CD8-positive, alpha-beta memory T cell (primary cell): Measurements from ENCODE around the gene KRTAP10-7. TPM values are rescaled to one million over a fixed set of nuclear protein-coding genes. Genes with fewer than 3 reads are reported as not detected.
"Not testable (repeated sequence)": the region's sequence is repeated elsewhere in the genome, so short reads cannot be mapped to it uniquely, and the experiment has no call there.

ENCODE experiments used
- CTCF ChIA-PET: fragments of 350-600 bp; sonication (Branson Sonifier 250); formaldehyde crosslinking; loops from one replicate; lab custom pipeline; 2021; ENCODE audit warnings: antibody characterized with exemption; lab: Charles Lee
- POLR2A ChIA-PET: fragments of 350-600 bp; sonication (Branson Sonifier 250); formaldehyde crosslinking; loops from one replicate; lab custom pipeline; 2021; ENCODE audit warnings: antibody characterized with exemption; lab: Charles Lee
- DNase-seq, 5 donors: peaks; one replicate each; pipeline versions ENCODE4 v3.0.0 to v3.0.0-alpha.2; 2020 to 2022; ENCODE audit warnings: mixed read lengths in 1 of 5
- H3K27ac ChIP-seq: one replicate; pipeline ENCODE4 v1.7.0; 2013; ENCODE audit warnings: low read depth, mild to moderate bottlenecking, low read length, moderate library complexity
- H3K27me3 ChIP-seq: 2 replicates; pipeline ENCODE4 v1.7.0; 2013; ENCODE audit warnings: low read length, mild to moderate bottlenecking; ENCODE audit not compliant: insufficient read depth, poor library complexity, severe bottlenecking
- H3K36me3 ChIP-seq: 2 replicates; pipeline ENCODE4 v1.7.0; 2013; ENCODE audit warnings: mild to moderate bottlenecking, low read length, moderate library complexity; ENCODE audit not compliant: insufficient read depth
- H3K4me1 ChIP-seq: 2 replicates; pipeline ENCODE4 v1.7.0; 2013; ENCODE audit warnings: mild to moderate bottlenecking, low read length, moderate library complexity; ENCODE audit not compliant: insufficient read depth
- H3K4me3 ChIP-seq: 2 replicates; pipeline ENCODE4 v1.7.0; 2013; ENCODE audit warnings: mild to moderate bottlenecking, low read length
- H3K9me3 ChIP-seq: 2 replicates; pipeline ENCODE4 v1.7.0; 2013; ENCODE audit warnings: mild to moderate bottlenecking, low read length
- H3K27ac Mint-ChIP-seq, 8 donors: one replicate each; pipeline ENCODE4 v1.8.0; 2020 to 2021; ENCODE audit warnings: mixed read lengths in 8 of 8, mild to moderate bottlenecking in 6 of 8, inconsistent platforms in 3 of 8, moderate library complexity in 3 of 8
- H3K27me3 Mint-ChIP-seq, 2 donors: one replicate each; pipeline ENCODE4 v1.8.0; 2020 to 2021; ENCODE audit warnings: mixed read lengths in 2 of 2, mild to moderate bottlenecking in 1 of 2, moderate library complexity in 1 of 2
- H3K36me3 Mint-ChIP-seq, 3 donors: one replicate each; pipeline ENCODE4 v1.8.0; 2020 to 2021; ENCODE audit warnings: mixed read lengths in 3 of 3, inconsistent platforms in 1 of 3, mild to moderate bottlenecking in 1 of 3
- H3K4me1 Mint-ChIP-seq, 3 donors: one replicate each; pipeline ENCODE4 v1.8.0; 2020 to 2021; ENCODE audit warnings: mixed read lengths in 3 of 3, inconsistent platforms in 1 of 3, mild to moderate bottlenecking in 1 of 3
- H3K4me3 Mint-ChIP-seq, 7 donors: one replicate each; pipeline ENCODE4 v1.8.0; 2020 to 2021; ENCODE audit warnings: mixed read lengths in 7 of 7, mild to moderate bottlenecking in 6 of 7, moderate library complexity in 4 of 7, inconsistent platforms in 2 of 7
- H3K9me3 Mint-ChIP-seq, 5 donors: one replicate each; pipeline ENCODE4 v1.8.0; 2020 to 2022; ENCODE audit warnings: mixed read lengths in 5 of 5, mild to moderate bottlenecking in 3 of 5, moderate library complexity in 2 of 5, inconsistent platforms in 1 of 5
- polyA plus RNA-seq: library from polyadenylated mRNA; unstranded; fragments of 300-500 nt; fragmentation: Illumina TruSeq; gene quantifications from one replicate; pipeline ENCODE4 v1.2.3, GENCODE V29; 2021
- total RNA-seq, 2 experiments: library from RNA; stranded (reverse); gene quantifications; one replicate each; pipeline ENCODE4 v1.2.3, GENCODE V29; 2021

Gene KRTAP10-7
- total and polyA plus RNA-seq, 3 experiments from 2014 or later: not detected

DNA sequence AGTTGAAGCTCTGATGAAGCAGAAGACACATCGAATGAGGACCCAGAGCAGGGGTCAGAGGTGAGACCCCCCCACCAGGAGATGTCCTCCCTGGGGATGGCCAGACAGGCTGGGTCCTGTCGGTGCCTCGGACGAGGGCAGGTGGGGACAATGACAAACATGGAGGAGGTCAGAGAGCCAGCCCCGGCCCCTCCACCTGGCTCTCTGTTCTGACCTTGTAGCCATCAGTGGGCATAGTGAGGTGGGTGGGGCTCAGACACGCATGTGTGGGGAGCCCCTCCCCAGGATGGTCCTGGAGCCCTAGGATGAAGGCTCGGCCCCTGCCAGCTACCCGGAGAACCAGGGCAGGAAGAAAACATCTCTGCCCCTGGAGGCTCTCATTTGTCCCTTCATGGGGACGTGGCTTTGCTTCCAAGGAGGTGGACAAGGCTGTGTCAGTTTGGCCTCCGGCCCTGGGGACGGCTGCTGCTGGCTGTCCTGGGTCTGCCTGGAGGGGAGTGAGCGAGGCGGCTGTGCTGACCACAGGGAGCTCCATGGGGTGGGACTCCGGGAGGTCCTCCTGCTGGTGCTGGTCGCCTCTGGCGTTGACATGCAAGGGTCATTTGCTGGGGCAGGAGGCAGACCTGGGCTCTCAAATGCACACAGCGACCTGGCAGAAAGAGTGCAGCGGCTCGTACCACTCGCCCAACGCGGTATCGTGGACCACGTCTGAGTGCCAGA lies 10.7 kb upstream of the KRTAP10-7 start:
- no peak overlapping the region for H3K27ac ChIP-seq
- no peak for DNase-seq
- H3K4me3 Mint-ChIP-seq: no peak overlapping the region
- H3K4me1 ChIP-seq: no peaks in the 10 kb centered on the region
- H3K9me3 Mint-ChIP-seq: no peaks in the 10 kb centered on the region
- no peaks in the 10 kb centered on the region for H3K9me3 ChIP-seq
- ChIA-PET POLR2A (no interaction called here), CTCF (no interaction called here)
- H3K36me3 Mint-ChIP-seq: peaks cover 0 to 8% (median 0%) of the 10 kb centered on the region in 3 donors
- H3K4me1 Mint-ChIP-seq: peaks cover 0 to 8% (median 0%) of the 10 kb centered on the region in 3 donors
- H3K27ac Mint-ChIP-seq: no peak overlapping the region
- no peaks in the 10 kb centered on the region for H3K36me3 ChIP-seq
- H3K27me3 Mint-ChIP-seq: peaks cover 5 to 36% of the 10 kb centered on the region in 2 donors
- no peaks in the 10 kb centered on the region for H3K27me3 ChIP-seq
- no peak overlapping the region for H3K4me3 ChIP-seq

DNA sequence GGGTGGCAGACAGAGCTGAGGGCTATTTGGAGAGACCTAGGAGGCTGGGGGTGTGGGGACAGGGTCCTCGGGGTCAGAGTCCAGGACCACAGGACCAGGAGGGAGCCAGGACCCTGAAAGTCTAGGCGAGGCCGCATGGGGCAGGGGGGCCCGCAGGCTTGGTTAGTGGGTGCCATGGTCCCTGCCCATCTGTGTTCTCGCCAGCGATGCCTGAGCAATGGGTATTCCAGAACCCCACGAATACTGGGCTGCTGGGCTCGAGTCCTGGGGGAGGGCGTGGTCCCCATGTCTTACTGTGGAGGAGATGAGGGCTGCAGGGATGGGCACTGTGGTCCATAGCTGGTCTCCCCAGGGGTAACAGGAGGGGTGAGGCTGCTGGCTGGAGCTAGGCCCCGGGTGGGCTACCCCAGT lies 10.1 kb upstream of the KRTAP10-7 start:
- H3K27ac Mint-ChIP-seq: no peak overlapping the region
- Histone ChIP-seq H3K36me3 (no peaks in the 10 kb centered on the region), H3K27me3 (no peaks in the 10 kb centered on the region), H3K27ac (no peak overlapping the region), H3K4me1 (no peaks in the 10 kb centered on the region), H3K4me3 (no peak overlapping the region), H3K9me3 (no peaks in the 10 kb centered on the region)
- H3K27me3 Mint-ChIP-seq: peaks cover 1 to 32% of the 10 kb centered on the region in 2 donors
- ChIA-PET CTCF (no interaction called here), POLR2A (no interaction called here)
- no peak overlapping the region for H3K4me3 Mint-ChIP-seq
- peaks cover 0 to 7% (median 2%) of the 10 kb centered on the region in 3 donors for H3K36me3 Mint-ChIP-seq
- H3K9me3 Mint-ChIP-seq: no peaks in the 10 kb centered on the region
- no peak for DNase-seq
- H3K4me1 Mint-ChIP-seq: peaks cover 2 to 11% (median 3%) of the 10 kb centered on the region in 3 donors

- H3K9me3 ChIP-seq, DNase-seq, POLR2A ChIA-PET, H3K27me3 ChIP-seq, H3K27ac ChIP-seq, CTCF ChIA-PET, H3K4me3 ChIP-seq, H3K9me3 Mint-ChIP-seq, H3K4me3 Mint-ChIP-seq, H3K36me3 ChIP-seq, H3K4me1 ChIP-seq, H3K36me3 Mint-ChIP-seq: not testable (repeated sequence)
- Mint-ChIP-seq H3K27me3 (peaks cover 1 to 25% of the 10 kb centered on the region in 2 donors), H3K4me1 (peaks cover 2 to 12% (median 5%) of the 10 kb centered on the region in 3 donors), H3K27ac (peak overlapping the region in 1 of 8 donors; percentile 83)
Observed at GRCh38 chr21:44590897-44591800, 9.2 kb upstream of the KRTAP10-7 start.

DNA sequence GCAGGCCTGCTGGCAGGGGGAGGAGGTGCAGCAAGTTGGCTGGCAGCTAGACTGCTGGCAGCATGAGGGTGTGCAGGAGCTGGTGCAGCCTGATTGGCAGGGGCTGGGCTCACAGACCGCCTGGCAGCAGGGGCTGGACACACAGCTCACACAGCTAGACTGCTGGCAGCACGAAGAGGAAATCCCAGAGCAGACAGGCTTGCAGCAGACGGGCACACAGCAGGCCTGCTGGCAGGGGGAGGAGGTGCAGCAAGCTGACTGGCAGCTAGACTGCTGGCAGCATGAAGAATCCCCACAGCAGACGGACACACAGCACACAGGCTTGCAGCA lies 8.6 kb upstream of the KRTAP10-7 start:
- H3K27ac Mint-ChIP-seq, H3K27me3 ChIP-seq, DNase-seq, H3K4me3 ChIP-seq, CTCF ChIA-PET, H3K36me3 ChIP-seq, H3K9me3 ChIP-seq, H3K27ac ChIP-seq, H3K36me3 Mint-ChIP-seq, POLR2A ChIA-PET, H3K4me3 Mint-ChIP-seq, H3K4me1 ChIP-seq, H3K9me3 Mint-ChIP-seq: not testable (repeated sequence)
- Mint-ChIP-seq H3K27me3 (peaks cover 1 to 19% of the 10 kb centered on the region in 2 donors), H3K4me1 (peaks cover 2 to 12% (median 5%) of the 10 kb centered on the region in 3 donors)

DNA sequence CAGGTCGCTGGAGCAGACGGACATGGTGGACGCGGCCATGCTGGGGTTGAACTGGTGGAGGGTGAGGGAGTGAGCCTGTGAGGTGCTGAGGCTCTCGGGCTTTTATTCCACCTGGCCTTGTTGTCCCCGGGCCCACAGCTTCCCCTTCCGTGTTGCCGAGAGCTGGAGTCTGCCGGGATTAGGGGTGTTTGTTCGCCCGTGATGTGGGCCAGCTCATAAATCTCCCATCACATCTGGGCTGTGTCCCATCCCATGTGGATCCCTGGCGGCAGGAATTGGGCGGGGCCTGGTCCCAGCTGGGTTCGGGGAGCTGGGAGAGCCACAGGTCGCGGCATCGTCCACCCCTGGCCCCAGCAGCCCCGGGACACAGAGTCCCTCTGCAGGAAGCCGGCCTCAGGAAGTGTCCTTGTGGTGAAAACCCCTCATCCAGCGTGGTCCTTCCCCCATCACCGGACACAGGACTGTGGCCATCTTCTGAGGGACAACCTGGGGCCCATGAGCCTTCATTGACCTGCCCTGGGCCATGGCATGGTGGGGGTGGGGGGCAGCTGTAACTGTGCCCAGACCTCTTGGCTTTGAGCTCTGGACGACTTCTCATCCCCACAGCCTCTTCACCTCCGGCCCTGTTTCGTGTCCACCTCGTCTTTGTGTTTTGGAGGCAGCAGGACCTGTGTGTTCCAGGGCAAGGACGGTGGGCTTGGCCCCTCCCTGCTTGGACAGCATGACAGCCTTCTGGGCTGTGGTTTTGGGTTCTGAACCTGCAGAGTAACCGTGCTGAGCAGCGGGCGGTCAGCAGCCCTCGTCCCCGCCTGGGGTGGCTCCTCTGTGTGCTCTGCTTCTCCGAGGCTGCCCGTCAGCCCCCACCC lies 7.7 kb upstream of the KRTAP10-7 start, which contains the start of gene KRTAP10-6:
Gene KRTAP10-6 (minus strand): TSS at position 60 of the 866 bp plus-strand sequence. CDS start 21 bp downstream, at position 39.
- Histone ChIP-seq H3K4me3 (no peak within 1 kb of the TSS), H3K9me3 (no peaks in the 10 kb centered on the region), H3K36me3 (no peaks in the 10 kb centered on the region), H3K27me3 (no peaks in the 10 kb centered on the region), H3K4me1 (no peaks in the 10 kb centered on the region), H3K27ac (peak within 1 kb of the TSS; percentile 73)
- Mint-ChIP-seq H3K27ac (peak within 1 kb of the TSS in 1 of 8 donors; percentile 52), H3K4me3 (no peak within 1 kb of the TSS), H3K36me3 (peaks cover 0 to 2% (median 0%) of the 10 kb centered on the region in 3 donors), H3K9me3 (no peaks in the 10 kb centered on the region), H3K4me1 (peaks cover 2 to 12% (median 5%) of the 10 kb centered on the region in 3 donors), H3K27me3 (peaks cover 1 to 10% of the 10 kb centered on the region in 2 donors)
- POLR2A ChIA-PET: no interaction called here
- CTCF ChIA-PET: no interaction called here
- no peak for DNase-seq

- H3K27me3 Mint-ChIP-seq: peaks cover 4 to 9% of the 10 kb centered on the region in 2 donors
- peak overlapping the region in 3 of 8 donors; percentile 38 to 60 (median 52) for H3K27ac Mint-ChIP-seq
- H3K36me3 ChIP-seq: no peaks in the 10 kb centered on the region
- ChIA-PET POLR2A (no interaction called here), CTCF (no interaction called here)
- no peak for DNase-seq
- H3K4me1 Mint-ChIP-seq: peaks cover 2 to 12% (median 5%) of the 10 kb centered on the region in 3 donors
- no peaks in the 10 kb centered on the region for H3K27me3 ChIP-seq
- no peaks in the 10 kb centered on the region for H3K9me3 ChIP-seq
- H3K4me3 Mint-ChIP-seq: no peak overlapping the region
- peaks cover 0 to 8% (median 2%) of the 10 kb centered on the region in 5 donors for H3K9me3 Mint-ChIP-seq
- no peaks in the 10 kb centered on the region for H3K4me1 ChIP-seq
- peaks cover 0 to 7% (median 2%) of the 10 kb centered on the region in 3 donors for H3K36me3 Mint-ChIP-seq
- peak overlapping the region; percentile 73 for H3K27ac ChIP-seq
- no peak overlapping the region for H3K4me3 ChIP-seq
Observed at GRCh38 chr21:44593598-44594405, 6.6 kb upstream of the KRTAP10-7 start.

GRCh38 chr21:44594406-44594916 lies 5.9 kb upstream of the KRTAP10-7 start:
- Mint-ChIP-seq H3K27me3 (peaks cover 4 to 5% of the 10 kb centered on the region in 2 donors), H3K4me1 (peaks cover 2 to 12% (median 5%) of the 10 kb centered on the region in 3 donors), H3K27ac (peak overlapping the region in 1 of 8 donors; percentile 8), H3K9me3 (peaks cover 0 to 9% (median 4%) of the 10 kb centered on the region in 5 donors), H3K4me3 (no peak overlapping the region), H3K36me3 (peaks cover 0 to 8% (median 2%) of the 10 kb centered on the region in 3 donors)
- H3K27ac ChIP-seq: peak overlapping the region; percentile 73
- ChIA-PET CTCF (no interaction called here), POLR2A (no interaction called here)
- H3K4me3 ChIP-seq: no peak overlapping the region
- no peaks in the 10 kb centered on the region for H3K9me3 ChIP-seq
- no peaks in the 10 kb centered on the region for H3K27me3 ChIP-seq
- DNase-seq: no peak
- H3K4me1 ChIP-seq: no peaks in the 10 kb centered on the region
- no peaks in the 10 kb centered on the region for H3K36me3 ChIP-seq
